HepG2 (cell line): Measurements from ENCODE around the gene ZWILCH. TPM values are rescaled to one million over a fixed set of nuclear protein-coding genes. Genes with fewer than 3 reads are reported as not detected.

ENCODE experiments used
- KIAA2018 ChIP-seq: sonication (generic); formaldehyde crosslinking; IDR thresholded peaks from 2 replicates; pipeline ENCODE4 v1.5.0; 2020; ENCODE audit warnings: mild to moderate bottlenecking, missing genetic modification reagents, borderline replicate concordance
- polyA plus RNA-seq, 8 experiments: library from polyadenylated mRNA; depleted of rRNA in 3 of 8; stranded (reverse) in 7 of 8; unstranded in 1 of 8; fragments of >200 nt; fragmentation: Illumina TruSeq in 4 of 8; extraction: Trizol in 4 of 8; gene quantifications; 2 replicates each; pipeline versions ENCODE4 v1.2.1 to v1.2.3, GENCODE V29; 2011 to 2016; ENCODE audit warnings: low read depth in 4 of 8, missing spikeins in 1 of 8, mixed read lengths in 1 of 8; ENCODE audit not compliant: insufficient read depth in 1 of 8
- total RNA-seq, 5 experiments: library from RNA; depleted of rRNA; stranded (reverse); fragments of >200 nt; fragmentation: Illumina TruSeq; extraction: Trizol; gene quantifications; 2 replicates each; pipeline ENCODE4 v1.2.3, GENCODE V29; 2016; ENCODE audit warnings: low read depth in 1 of 5
- TF ChIP-seq, protein P1 (sequence below): sonication (generic); formaldehyde crosslinking; IDR thresholded peaks from 2 replicates; pipeline ENCODE4 v1.8.1; 2022; ENCODE audit warnings: low read depth, mild to moderate bottlenecking, missing genetic modification reagents
- TF ChIP-seq, protein P2 (sequence below): sonication (generic); formaldehyde crosslinking; conservative IDR thresholded peaks from 2 replicates; pipeline ENCODE4 v1.4.0; 2020; ENCODE audit warnings: missing genetic modification reagents

ZWILCH gene
- total and polyA plus RNA-seq, 2 of the 13 experiments (the other 11 are each of a cell fraction or from before 2014, with no cell fraction given) = 9.5 to 27.8 TPM

DNA sequence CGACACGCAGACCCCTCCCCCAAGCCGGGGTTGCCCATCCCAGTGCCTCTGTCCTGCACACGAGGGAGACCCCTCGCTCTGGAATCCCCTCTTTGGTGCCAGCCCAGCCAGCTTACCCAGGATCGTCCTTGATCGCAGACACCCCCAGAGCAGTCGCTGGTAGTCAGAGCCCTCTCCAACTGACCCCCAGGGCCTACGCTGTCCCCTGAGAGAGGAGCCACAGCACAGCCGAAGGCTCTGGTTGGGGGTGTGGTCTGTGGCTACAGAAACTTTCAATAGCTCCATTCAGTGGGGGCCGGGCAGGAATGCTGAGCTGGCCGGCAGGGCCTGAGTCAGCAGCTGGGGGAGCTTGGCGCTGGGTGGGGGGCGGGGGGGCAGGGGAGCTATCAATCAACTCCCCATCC is 60.6 kb downstream of the ZWILCH start, which contains the start of gene LCTL (continued):
- TF ChIP-seq, protein P1, sequence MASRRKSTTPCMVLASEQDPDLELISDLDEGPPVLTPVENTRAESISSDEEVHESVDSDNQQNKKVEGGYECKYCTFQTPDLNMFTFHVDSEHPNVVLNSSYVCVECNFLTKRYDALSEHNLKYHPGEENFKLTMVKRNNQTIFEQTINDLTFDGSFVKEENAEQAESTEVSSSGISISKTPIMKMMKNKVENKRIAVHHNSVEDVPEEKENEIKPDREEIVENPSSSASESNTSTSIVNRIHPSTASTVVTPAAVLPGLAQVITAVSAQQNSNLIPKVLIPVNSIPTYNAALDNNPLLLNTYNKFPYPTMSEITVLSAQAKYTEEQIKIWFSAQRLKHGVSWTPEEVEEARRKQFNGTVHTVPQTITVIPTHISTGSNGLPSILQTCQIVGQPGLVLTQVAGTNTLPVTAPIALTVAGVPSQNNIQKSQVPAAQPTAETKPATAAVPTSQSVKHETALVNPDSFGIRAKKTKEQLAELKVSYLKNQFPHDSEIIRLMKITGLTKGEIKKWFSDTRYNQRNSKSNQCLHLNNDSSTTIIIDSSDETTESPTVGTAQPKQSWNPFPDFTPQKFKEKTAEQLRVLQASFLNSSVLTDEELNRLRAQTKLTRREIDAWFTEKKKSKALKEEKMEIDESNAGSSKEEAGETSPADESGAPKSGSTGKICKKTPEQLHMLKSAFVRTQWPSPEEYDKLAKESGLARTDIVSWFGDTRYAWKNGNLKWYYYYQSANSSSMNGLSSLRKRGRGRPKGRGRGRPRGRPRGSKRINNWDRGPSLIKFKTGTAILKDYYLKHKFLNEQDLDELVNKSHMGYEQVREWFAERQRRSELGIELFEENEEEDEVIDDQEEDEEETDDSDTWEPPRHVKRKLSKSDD (CRISPR knock-in tag) = no peak
- TF ChIP-seq, protein P2, sequence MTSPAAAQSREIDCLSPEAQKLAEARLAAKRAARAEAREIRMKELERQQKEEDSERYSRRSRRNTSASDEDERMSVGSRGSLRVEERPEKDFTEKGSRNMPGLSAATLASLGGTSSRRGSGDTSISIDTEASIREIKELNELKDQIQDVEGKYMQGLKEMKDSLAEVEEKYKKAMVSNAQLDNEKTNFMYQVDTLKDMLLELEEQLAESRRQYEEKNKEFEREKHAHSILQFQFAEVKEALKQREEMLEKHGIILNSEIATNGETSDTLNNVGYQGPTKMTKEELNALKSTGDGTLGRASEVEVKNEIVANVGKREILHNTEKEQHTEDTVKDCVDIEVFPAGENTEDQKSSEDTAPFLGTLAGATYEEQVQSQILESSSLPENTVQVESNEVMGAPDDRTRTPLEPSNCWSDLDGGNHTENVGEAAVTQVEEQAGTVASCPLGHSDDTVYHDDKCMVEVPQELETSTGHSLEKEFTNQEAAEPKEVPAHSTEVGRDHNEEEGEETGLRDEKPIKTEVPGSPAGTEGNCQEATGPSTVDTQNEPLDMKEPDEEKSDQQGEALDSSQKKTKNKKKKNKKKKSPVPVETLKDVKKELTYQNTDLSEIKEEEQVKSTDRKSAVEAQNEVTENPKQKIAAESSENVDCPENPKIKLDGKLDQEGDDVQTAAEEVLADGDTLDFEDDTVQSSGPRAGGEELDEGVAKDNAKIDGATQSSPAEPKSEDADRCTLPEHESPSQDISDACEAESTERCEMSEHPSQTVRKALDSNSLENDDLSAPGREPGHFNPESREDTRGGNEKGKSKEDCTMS (CRISPR knock-in tag) = no peak
- TF ChIP-seq KIAA2018 (CRISPR knock-in tag) = no peak
